ENCODE measurements around the gene USP3.

Gene USP3

DNA sequence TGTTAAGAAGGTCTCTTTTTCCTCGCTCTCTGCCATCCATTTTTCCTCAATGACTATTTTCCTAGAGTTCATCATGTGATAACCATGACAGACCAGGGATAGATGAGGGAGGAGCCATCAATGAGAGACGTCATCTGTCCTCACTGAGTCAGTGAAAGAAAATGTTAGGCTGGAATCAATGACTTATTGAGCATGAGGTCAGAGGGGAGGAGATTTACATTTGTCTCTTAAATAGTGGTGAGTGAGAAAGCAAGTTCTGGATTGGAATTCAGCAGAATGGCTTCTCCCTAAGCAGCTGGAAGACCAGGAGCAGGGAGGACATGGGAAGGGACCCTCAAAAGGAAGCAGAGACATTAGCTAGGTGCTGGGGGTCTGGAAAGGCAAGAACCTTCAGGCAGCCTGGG is 28.2 kb upstream of the USP3 start:
- DNase-seq: no peak

GRCh38 chr15:63478243-63478642 is 26.1 kb upstream of the USP3 start:
- DNase-seq: no peak

DNA sequence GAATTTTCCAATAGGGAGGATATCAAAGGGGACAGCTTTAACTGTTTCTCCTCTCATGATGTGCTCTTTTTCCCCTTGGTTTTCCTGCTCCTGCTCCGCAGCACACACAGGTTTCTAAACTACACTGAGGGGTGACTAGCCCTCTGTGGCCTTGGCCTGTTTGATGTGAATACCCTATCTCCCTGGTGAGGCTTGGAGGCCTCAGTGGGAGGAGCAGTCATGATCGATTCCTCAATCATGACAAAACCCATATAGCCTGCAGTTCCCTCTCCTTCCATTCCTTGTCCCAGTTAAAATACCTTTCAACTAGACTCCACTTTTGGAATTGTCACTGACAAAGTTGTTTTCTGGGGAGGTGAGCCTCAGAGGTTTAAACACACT is 24.0 kb upstream of the USP3 start:
- DNase-seq: no peak

GRCh38 chr15:63481105-63481810 is 23.1 kb upstream of the USP3 start:
- DNase-seq: peak; percentile 64 to 70

DNA sequence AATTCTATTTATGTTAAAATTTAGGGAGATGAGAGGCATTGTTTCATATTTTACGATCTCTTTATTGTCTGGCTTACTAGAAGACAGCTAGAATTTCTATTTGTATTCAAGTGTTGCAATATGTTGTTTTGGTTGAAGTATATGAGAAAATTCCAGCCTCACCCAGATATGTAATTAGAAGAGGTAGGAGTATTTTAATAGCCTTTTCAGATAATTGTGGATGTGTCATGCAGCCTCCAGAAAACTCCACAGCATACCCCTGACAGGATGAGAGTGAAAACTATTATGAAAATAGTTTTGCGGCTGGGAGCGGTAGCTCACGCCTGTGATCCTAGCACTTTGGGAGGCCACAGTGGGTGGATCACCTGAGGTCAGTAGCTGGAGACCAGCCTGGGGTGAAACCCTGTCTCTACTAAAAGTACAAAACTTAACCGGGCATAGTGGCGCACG is 21.5 kb upstream of the USP3 start:
- DNase-seq: no peak

- DNase-seq: peak; percentile 80 to 87
Measured at GRCh38 chr15:63483521-63484371, 20.6 kb upstream of the USP3 start.

GRCh38 chr15:63484433-63485186 is 19.8 kb upstream of the USP3 start:
- no peak for DNase-seq

DNA sequence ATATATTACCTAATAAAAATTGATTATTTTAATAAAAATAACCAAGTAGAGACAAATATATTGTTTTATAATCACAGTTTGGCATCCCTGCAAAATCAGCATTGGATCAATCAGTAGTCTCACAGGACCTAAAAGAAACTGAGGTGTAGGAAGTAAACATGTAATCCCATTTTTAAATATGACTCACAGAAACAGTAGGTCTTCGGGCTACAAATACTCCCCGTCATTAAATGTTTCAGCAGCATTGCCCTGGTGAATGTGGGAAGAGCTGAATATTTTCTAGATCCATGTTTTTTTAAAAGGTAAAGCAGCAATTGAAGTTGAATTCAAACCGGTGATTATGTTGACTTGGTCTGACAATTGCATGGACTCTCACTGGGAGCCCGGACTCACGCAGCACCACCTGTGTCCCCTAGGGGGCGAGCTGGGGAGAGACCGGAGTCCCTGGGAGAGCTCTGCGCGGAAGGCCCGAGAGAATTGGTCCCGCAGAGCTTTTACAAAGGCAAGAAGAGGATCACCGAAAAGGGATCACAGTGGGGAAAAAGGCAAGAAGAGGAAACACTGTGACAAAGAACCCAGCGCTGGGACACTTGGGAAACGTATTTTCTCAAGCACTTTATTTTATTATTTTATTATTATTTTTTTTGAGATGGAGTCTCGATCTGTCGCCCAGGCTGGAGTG is 17.2 kb upstream of the USP3 start:
- DNase-seq: peak; percentile 87 to 89

- DNase-seq: peak; percentile 67 to 87
Measured at GRCh38 chr15:63487758-63488397, 16.5 kb upstream of the USP3 start.

GRCh38 chr15:63488398-63488960 is 15.9 kb upstream of the USP3 start:
- DNase-seq: no peak

GRCh38 chr15:63489352-63489751 is 15.0 kb upstream of the USP3 start:
- DNase-seq: no peak

DNA sequence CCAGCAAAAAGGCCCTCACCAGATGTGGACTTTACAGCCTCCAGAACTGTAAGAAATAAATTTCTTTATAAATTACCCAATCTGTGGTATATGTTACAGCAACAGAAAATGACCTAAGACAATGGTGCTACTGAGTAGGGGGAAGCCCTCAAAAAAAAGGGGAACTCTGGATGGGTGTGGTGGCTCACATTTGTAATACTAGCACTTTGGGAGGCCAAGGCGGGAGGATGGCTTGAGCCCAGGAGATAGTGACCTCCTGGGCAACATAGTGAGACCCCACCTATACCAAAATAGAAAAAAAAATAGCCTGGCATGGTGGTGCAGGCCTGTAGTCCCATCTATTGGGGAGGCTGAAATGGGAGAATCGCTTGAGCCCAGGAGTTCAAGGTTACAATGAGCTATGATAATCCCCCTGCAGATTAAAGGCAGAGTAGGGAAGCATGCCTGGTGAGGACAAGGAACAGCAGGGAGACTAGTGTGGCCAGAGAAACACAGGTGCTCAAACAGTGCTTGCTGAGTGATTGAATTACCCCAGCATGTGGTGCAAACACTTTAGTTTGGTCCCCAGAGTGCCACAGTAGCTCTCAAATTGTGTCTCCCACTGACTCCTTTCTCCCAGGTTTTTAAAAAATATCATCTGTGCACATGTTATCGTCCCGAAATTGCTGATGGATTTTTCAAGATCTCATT is 13.9 kb upstream of the USP3 start:
- DNase-seq: peak; percentile 92 to 98

GRCh38 chr15:63491116-63491827 is 13.1 kb upstream of the USP3 start:
- peak; percentile 79 to 96 for DNase-seq

GRCh38 chr15:63491979-63492378 is 12.4 kb upstream of the USP3 start:
- DNase-seq: no peak

DNA sequence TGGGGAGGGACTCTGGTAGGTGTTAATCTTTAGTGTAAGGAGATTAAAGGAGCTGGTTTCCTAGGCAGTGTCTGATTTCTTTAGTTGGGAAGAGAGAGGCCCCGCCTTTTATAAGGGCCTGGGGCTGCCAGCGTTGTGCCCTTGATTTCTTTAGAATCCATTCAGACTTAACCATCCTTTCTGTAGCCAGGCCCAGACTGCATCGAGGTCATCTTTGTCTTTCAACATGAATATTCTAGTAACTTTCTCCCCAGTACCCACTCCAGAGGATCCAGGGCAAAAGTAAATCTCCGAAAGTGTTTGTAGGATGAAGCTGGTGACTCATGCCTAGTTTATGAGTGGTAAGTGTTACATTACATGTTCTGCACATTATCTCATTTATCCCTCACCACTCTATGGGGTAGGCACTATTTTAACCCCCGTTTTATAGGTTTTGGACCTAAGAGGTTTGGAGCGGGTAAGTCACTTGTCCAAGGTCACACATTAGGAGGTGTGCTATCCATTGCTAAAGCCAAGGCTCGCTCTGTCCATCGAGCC is 11.8 kb upstream of the USP3 start:
- DNase-seq: peak; percentile 67 to 69

- no peak for DNase-seq
Measured at GRCh38 chr15:63493436-63493835, 11.0 kb upstream of the USP3 start.

DNA sequence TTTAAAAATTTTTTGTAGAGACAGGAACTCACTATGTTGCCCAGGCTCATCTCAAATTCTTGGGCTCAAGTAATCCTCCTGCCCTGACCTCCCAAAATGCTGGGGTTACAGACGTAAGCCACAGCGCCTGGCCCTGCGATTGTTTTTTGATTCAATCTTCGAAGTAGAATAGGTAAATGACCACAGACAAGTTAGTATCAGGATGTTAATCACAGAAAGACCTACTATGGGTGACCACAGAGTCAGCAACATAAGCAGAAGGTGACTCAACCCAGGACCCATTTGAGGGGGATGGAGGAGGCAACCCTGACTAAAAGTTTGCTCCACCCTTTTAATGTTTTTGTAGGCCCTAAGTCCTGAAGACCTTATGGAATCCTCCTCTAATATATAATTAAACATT is 10.0 kb upstream of the USP3 start:
- no peak for DNase-seq

GRCh38 chr15:63495343-63495742 is 9.1 kb upstream of the USP3 start:
- DNase-seq: no peak

GRCh38 chr15:63495780-63496488 is 8.5 kb upstream of the USP3 start:
- no peak for DNase-seq
